GM12874 (cell line): ENCODE data around the gene C11orf16.

ENCODE experiments used
- TF ChIP-seq, protein P1 (sequence below): IDR thresholded peaks from 2 replicates; pipeline ENCODE4 v1.5.1; 2011; ENCODE audit warnings: low read depth, mild to moderate bottlenecking, control low read depth, low read length, moderate library complexity; ENCODE audit not compliant: insufficient read depth

Gene C11orf16

GRCh38 chr11:8963569-8964323, 31.0 kb upstream of the C11orf16 start:
- TF ChIP-seq, protein P1, sequence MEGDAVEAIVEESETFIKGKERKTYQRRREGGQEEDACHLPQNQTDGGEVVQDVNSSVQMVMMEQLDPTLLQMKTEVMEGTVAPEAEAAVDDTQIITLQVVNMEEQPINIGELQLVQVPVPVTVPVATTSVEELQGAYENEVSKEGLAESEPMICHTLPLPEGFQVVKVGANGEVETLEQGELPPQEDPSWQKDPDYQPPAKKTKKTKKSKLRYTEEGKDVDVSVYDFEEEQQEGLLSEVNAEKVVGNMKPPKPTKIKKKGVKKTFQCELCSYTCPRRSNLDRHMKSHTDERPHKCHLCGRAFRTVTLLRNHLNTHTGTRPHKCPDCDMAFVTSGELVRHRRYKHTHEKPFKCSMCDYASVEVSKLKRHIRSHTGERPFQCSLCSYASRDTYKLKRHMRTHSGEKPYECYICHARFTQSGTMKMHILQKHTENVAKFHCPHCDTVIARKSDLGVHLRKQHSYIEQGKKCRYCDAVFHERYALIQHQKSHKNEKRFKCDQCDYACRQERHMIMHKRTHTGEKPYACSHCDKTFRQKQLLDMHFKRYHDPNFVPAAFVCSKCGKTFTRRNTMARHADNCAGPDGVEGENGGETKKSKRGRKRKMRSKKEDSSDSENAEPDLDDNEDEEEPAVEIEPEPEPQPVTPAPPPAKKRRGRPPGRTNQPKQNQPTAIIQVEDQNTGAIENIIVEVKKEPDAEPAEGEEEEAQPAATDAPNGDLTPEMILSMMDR = no peak

GRCh38 chr11:8962841-8963240, 30.1 kb upstream of the C11orf16 start:
- TF ChIP-seq, protein P1 = no peak

- TF ChIP-seq, protein P1 = no peak
Measured at GRCh38 chr11:8961401-8961800, 28.7 kb upstream of the C11orf16 start.

GRCh38 chr11:8959546-8960166, 26.9 kb upstream of the C11orf16 start:
- TF ChIP-seq, protein P1 = peak; percentile 67

DNA sequence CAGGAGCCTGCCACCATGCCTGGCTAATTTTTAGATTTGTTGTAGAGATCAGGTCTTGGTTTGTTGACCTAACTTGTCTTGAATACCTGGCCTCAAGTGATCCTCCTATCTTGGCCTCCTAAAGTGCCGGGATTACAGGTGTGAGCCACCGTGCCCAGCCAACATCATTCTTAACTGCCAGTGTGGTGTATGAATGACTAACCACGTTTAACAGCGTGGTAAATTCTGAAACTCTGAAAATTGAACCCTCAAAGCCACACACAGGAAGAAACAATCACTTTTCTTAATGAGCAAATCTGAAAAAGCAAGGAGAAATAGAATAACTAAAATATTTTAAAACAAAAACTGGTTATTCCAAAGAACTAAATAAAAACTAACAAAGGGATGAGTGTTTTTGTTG, 24.1 kb upstream of the C11orf16 start:
- TF ChIP-seq, protein P1 = no peak

DNA sequence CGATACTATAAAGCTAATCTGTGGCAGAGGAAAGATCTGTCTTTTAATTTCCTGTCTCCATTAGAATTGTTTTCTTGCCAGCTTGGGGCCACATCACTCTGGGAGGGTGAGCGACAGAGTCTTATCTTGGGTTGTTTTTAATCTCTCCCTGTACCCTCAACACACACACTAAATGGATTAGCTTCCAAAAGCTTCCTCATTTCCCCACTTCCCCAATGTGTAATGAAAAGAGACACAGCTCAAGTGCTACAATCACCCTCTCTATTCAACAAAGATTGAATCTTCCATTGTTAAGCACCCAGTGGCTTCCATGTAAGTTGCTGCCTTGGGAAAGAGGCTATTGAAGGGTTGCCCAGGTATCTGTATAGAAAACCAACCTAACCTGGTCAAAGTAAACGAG, 16.1 kb upstream of the C11orf16 start:
- TF ChIP-seq, protein P1 = no peak

- TF ChIP-seq, protein P1 = no peak
Measured at GRCh38 chr11:8947230-8947943, 14.6 kb upstream of the C11orf16 start.
